Nephron progenitor cell (in vitro differentiated cells): ENCODE data around the gene ERVFRD-1.
"Not testable (repeated sequence)": the region's sequence is repeated elsewhere in the genome, so short reads cannot be mapped to it uniquely, and the experiment has no call there.

Experiments used
- DNase-seq: peaks from one replicate; pipeline ENCODE4 v3.0.0; 2021
- H3K27ac Mint-ChIP-seq: 2 replicates; pipeline ENCODE4 v1.8.0; 2021; ENCODE audit warnings: mild to moderate bottlenecking, moderate library complexity, mixed read lengths
- H3K27me3 Mint-ChIP-seq: 2 replicates; pipeline ENCODE4 v1.8.0; 2021; ENCODE audit warnings: mild to moderate bottlenecking, low read depth, mixed read lengths; ENCODE audit not compliant: poor library complexity
- H3K36me3 Mint-ChIP-seq: 2 replicates; pipeline ENCODE4 v1.8.0; 2021; ENCODE audit warnings: low read depth, mixed read lengths
- H3K4me1 Mint-ChIP-seq: 2 replicates; pipeline ENCODE4 v1.8.0; 2021; ENCODE audit warnings: mixed read lengths
- H3K4me3 Mint-ChIP-seq: 2 replicates; pipeline ENCODE4 v1.8.0; 2021; ENCODE audit warnings: mild to moderate bottlenecking, moderate library complexity, mixed read lengths
- H3K9me3 Mint-ChIP-seq: 2 replicates; pipeline ENCODE4 v1.8.0; 2021; ENCODE audit warnings: mild to moderate bottlenecking, moderate library complexity, mixed read lengths
- TF ChIP-seq, protein P1 (sequence below): fragments of 200-600 bp; sonication (generic); IDR thresholded peaks from 2 replicates; pipeline ENCODE4 v1.5.0; 2021; ENCODE audit warnings: antibody characterized with exemption

ERVFRD-1 gene

DNA sequence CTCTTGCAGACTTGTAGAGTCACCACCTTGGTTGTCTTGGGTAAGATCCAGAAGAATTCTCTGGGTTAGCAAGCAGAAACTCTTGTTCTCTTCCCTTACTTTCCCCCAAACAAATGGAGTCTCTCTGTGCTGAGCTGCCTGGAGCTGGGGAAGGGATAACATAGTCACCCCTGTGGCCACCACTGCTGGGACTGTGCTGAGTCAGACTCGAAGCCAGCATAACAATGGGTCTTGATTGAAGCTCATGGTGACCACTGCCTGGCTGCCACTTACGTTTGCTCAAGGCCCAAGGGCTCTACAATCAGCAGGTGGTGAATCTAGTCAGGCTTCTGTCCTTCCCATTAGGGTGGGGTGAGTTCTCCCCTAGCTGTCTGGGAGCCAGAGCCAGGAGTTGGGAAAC, 15.4 kb upstream of the ERVFRD-1 start:
- peaks cover 2% of the 10 kb centered on the region for H3K27me3 Mint-ChIP-seq
- no peak for DNase-seq
- H3K27ac Mint-ChIP-seq, result no peak overlapping the region

DNA sequence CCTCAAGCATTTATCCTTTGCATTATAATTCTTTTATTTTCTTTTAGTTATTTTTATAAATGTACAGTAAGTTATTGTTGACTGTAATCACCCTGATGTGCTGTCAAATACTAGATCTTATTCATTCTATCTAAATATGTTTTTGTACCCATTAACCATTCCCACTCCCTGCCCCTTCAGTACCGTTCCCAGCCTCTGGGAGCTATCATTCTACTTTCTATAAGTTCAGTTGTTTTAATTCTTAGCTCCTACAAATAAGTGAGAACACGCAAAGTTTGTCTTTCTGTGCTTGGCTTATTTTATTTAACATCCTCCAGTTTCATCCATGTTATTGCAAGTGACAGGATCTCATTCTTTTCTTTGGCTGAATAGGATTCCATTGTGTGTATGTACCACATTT, 12.5 kb upstream of the ERVFRD-1 start:
- H3K27ac Mint-ChIP-seq, result no peak overlapping the region
- H3K4me3 Mint-ChIP-seq, result no peak overlapping the region
- H3K27me3 Mint-ChIP-seq, result peaks cover 2% of the 10 kb centered on the region
- TF ChIP-seq, protein P1, sequence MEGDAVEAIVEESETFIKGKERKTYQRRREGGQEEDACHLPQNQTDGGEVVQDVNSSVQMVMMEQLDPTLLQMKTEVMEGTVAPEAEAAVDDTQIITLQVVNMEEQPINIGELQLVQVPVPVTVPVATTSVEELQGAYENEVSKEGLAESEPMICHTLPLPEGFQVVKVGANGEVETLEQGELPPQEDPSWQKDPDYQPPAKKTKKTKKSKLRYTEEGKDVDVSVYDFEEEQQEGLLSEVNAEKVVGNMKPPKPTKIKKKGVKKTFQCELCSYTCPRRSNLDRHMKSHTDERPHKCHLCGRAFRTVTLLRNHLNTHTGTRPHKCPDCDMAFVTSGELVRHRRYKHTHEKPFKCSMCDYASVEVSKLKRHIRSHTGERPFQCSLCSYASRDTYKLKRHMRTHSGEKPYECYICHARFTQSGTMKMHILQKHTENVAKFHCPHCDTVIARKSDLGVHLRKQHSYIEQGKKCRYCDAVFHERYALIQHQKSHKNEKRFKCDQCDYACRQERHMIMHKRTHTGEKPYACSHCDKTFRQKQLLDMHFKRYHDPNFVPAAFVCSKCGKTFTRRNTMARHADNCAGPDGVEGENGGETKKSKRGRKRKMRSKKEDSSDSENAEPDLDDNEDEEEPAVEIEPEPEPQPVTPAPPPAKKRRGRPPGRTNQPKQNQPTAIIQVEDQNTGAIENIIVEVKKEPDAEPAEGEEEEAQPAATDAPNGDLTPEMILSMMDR, result no peak
- H3K36me3 Mint-ChIP-seq, result peaks cover 23% of the 10 kb centered on the region
- DNase-seq, result no peak
- no peaks in the 10 kb centered on the region for H3K4me1 Mint-ChIP-seq
- peaks cover 13% of the 10 kb centered on the region for H3K9me3 Mint-ChIP-seq

More for the DNA sequence above, 15.4 kb upstream of the ERVFRD-1 start:
- Mint-ChIP-seq H3K4me1 (no peaks in the 10 kb centered on the region), H3K36me3 (peaks cover 20% of the 10 kb centered on the region), H3K4me3 (no peak overlapping the region), H3K9me3 (peaks cover 13% of the 10 kb centered on the region)
- TF ChIP-seq, protein P1, result no peak

DNA sequence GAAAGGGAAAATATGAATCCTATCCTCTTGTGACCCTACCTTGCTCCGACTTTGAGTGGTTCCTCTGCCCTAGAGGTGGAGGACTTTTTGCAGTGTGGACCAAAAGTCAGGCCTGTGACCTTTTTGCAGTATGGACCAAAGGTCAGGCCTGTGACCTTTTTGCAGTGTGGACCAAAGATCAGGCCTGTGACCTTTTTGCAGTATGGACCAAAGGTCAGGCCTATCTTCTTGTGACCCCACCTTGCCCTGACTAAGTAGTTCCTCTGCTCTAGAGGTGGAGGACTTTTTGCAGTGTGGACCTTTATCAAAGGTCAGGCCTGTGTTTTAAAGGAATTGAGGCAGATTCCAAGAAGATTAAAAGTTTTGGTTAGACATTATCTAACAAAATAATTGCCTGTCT, 10.9 kb upstream of the ERVFRD-1 start:
- peaks cover 25% of the 10 kb centered on the region for H3K36me3 Mint-ChIP-seq
- DNase-seq, result no peak
- no peaks in the 10 kb centered on the region for H3K4me1 Mint-ChIP-seq
- TF ChIP-seq, protein P1, result no peak
- H3K9me3 Mint-ChIP-seq, result peaks cover 15% of the 10 kb centered on the region
- H3K27me3 Mint-ChIP-seq, result peaks cover 2% of the 10 kb centered on the region
- no peak overlapping the region for H3K27ac Mint-ChIP-seq
- H3K4me3 Mint-ChIP-seq, result no peak overlapping the region

DNA sequence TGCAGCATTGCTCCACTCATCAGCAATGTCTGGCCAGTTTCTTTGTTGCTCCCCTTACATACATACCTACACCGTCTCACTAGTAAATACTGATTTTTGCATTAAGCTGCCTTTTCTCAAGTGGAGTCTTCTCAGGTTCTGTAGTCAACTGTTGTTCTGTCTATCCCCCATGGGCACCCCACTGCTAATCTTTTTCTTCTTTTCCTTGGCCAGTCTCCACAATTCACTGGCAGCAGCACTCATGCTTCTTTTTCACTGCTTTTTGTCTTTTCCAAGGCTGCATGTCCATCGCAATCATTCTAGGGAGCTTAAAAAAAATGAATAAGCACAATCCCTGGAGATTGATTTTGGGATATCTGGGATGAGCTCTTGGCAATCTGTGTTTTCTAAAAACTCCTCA, 10.3 kb upstream of the ERVFRD-1 start:
- H3K27me3 Mint-ChIP-seq, result peaks cover 2% of the 10 kb centered on the region
- peaks cover 20% of the 10 kb centered on the region for H3K36me3 Mint-ChIP-seq
- TF ChIP-seq, protein P1, result no peak
- H3K4me1 Mint-ChIP-seq, result no peaks in the 10 kb centered on the region
- H3K4me3 Mint-ChIP-seq, result no peak overlapping the region
- peak overlapping the region; percentile 0 for H3K27ac Mint-ChIP-seq
- DNase-seq, result no peak
- H3K9me3 Mint-ChIP-seq, result peaks cover 13% of the 10 kb centered on the region

DNA sequence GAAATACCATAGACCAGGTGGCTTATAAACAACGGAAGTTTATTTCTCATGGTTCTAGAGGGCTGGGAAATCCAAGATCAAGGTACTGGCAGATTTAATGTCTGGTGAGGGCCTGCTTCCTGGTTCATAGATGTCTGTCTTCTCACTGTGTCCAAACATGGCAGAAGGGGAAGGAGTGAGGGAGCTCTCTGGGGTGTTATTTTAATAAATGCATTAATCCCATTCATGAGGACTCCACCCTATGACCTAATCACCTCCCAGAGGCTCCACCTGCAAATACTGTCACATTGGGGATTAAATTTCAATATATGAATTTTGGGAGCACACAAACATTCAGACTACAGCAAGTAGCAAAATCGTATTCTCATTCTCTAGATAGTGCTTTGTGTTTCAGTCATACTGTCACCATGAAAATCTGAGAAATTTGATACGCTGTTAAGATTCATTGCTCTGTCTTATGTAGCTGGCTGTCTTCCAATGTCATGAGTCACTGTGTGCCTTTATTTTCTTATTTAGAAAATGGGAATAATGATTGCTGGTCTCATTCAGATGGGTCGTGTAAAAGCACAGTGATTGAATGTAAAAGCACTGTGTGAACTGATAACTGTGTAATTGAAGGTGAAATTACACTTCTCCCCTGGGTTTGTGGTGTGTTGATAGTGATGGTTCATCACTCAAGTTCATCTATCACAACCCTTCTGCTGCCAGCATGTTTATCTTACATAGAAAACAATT, 8.9 kb upstream of the ERVFRD-1 start:
- no peak overlapping the region for H3K4me3 Mint-ChIP-seq
- H3K27me3 Mint-ChIP-seq, result peaks cover under 1% of the 10 kb centered on the region
- no peak overlapping the region for H3K27ac Mint-ChIP-seq
- peaks cover 8% of the 10 kb centered on the region for H3K36me3 Mint-ChIP-seq
- no peak for DNase-seq
- peaks cover 3% of the 10 kb centered on the region for H3K9me3 Mint-ChIP-seq
- no peaks in the 10 kb centered on the region for H3K4me1 Mint-ChIP-seq
- TF ChIP-seq, protein P1, result no peak

DNA sequence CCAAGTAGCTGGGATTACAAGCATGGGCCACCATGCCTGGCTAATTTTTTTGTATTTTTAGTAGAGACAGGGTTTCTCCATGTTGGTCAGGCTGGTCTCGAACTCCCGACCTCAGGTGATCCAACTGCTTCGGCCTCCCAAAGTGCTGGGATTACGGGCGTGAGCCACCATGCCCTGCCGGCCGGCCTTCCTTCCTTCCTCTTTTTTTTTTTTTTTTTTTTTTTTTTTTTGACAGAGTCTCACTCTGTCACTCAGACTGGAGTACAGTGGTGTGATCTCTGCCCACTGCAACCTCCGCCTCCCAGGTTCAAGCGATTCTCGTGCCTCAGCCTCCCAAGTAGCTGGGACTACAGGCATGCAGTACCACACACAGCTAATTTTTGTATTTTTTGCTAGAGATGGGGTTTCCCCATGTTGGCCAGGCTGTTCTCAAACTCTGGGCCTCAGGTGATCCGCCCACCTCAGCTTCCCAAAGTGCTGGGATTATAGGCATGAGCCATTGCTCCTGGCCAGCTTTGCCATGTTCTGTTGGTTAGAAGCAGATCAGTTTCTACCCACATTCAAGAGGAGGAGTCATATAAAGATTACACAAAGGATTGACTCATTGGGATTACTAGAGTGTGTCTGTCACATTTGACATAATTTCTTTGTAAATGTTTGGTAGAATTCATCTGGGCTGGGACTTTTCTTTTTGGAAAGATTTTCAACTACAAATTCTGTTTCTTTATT, 4.4 kb upstream of the ERVFRD-1 start:
- not testable (repeated sequence) for H3K4me3 Mint-ChIP-seq, H3K9me3 Mint-ChIP-seq, H3K27me3 Mint-ChIP-seq, H3K27ac Mint-ChIP-seq, DNase-seq
- H3K4me1 Mint-ChIP-seq, result peaks cover 10% of the 10 kb centered on the region
- H3K36me3 Mint-ChIP-seq, result peaks cover 11% of the 10 kb centered on the region
